ENCODE results near the gene SETD7. TPM values are rescaled to one million over a fixed set of nuclear protein-coding genes. Genes with fewer than 3 reads are reported as not detected.

SETD7 gene
- total RNA-seq, 1 experiment from 2014 or later = 60.4 TPM

DNA sequence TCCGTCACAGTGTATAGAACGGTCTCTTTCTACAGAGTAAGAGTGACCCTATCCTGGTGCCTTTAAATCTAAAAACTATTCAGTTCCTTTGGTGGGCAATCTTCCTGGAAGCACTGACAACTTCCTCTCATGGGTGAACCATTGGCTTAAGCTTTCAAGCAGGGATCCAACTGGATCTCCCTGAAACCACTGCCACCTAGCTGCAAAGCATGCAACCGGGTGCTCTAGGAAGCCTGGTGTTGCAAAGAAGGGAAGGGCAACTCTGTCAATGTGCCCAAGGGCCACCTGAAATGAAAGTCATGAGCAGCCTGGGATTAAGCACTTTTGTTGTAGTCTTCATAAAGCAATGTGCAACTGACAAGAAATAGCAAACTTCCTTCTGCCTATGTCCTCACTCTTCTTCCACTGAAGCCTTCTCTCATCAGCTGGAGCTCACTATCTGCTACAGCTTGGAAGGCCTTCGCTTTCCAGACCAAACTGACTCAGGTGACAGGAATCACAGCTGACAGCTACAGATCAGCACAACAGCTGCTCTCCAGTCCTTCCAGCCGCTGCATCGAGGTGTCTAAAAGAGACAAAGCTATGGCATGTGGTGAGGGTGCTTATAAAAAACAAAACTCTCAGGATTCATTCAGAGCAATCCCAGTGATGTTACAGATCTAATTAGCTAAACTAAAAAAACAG lies 46.1 kb downstream of the SETD7 start:
- DNase-seq (ENCODE audit: unreplicated experiment) = peak; percentile 29
- no peaks in the 10 kb centered on the region for H3K9me3 Mint-ChIP-seq (ENCODE audit: unreplicated experiment)
- H3K27ac Mint-ChIP-seq (ENCODE audit: low read depth, unreplicated experiment) = no peak overlapping the region
- intact Hi-C loops (cut with micrococcal nuclease) = no loop called here
- TF ChIP-seq, protein P1, sequence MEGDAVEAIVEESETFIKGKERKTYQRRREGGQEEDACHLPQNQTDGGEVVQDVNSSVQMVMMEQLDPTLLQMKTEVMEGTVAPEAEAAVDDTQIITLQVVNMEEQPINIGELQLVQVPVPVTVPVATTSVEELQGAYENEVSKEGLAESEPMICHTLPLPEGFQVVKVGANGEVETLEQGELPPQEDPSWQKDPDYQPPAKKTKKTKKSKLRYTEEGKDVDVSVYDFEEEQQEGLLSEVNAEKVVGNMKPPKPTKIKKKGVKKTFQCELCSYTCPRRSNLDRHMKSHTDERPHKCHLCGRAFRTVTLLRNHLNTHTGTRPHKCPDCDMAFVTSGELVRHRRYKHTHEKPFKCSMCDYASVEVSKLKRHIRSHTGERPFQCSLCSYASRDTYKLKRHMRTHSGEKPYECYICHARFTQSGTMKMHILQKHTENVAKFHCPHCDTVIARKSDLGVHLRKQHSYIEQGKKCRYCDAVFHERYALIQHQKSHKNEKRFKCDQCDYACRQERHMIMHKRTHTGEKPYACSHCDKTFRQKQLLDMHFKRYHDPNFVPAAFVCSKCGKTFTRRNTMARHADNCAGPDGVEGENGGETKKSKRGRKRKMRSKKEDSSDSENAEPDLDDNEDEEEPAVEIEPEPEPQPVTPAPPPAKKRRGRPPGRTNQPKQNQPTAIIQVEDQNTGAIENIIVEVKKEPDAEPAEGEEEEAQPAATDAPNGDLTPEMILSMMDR (IDR thresholded peaks at IDR 0.05; ENCODE audit: unreplicated experiment) = peak; percentile 21
- H3K36me3 Mint-ChIP-seq (ENCODE audit: insufficient read depth, unreplicated experiment) = peaks cover 77% of the 10 kb centered on the region
- no peaks in the 10 kb centered on the region for H3K27me3 Mint-ChIP-seq (ENCODE audit: insufficient read depth, unreplicated experiment)
- ChIA-PET POLR2A (no interaction called here), CTCF (interaction anchor here (1.0 to 1.9 kb wide), 5 partner anchors 8 to 56 kb away, joined by 3 to 13 read pairs (median 5); partner anchors contain the start of gene RAB33B)
- no peaks in the 10 kb centered on the region for H3K4me1 Mint-ChIP-seq (ENCODE audit: insufficient read depth, unreplicated experiment)
- BruUV-seq (replicated peaks) = no TSS peak
- H3K4me3 Mint-ChIP-seq (ENCODE audit: unreplicated experiment) = no peak overlapping the region

- no peak overlapping the region for H3K4me3 Mint-ChIP-seq (ENCODE audit: unreplicated experiment)
- TF ChIP-seq, protein P1 (IDR thresholded peaks at IDR 0.05; ENCODE audit: unreplicated experiment) = no peak
- no peaks in the 10 kb centered on the region for H3K4me1 Mint-ChIP-seq (ENCODE audit: insufficient read depth, unreplicated experiment)
- H3K9me3 Mint-ChIP-seq (ENCODE audit: unreplicated experiment) = no peaks in the 10 kb centered on the region
- CTCF ChIA-PET = interaction anchor here (0.6 to 1.9 kb wide), 7 partner anchors 11 to 405 kb away, joined by 3 to 13 read pairs (median 4); no protein-coding TSS in a partner anchor
- H3K36me3 Mint-ChIP-seq (ENCODE audit: insufficient read depth, unreplicated experiment) = peaks cover 75% of the 10 kb centered on the region
- peak overlapping the region; percentile 83 for H3K27ac Mint-ChIP-seq (ENCODE audit: low read depth, unreplicated experiment)
- intact Hi-C loops (cut with micrococcal nuclease) = no loop called here
- BruUV-seq (replicated peaks) = no TSS peak
- POLR2A ChIA-PET = no interaction called here
- H3K27me3 Mint-ChIP-seq (ENCODE audit: insufficient read depth, unreplicated experiment) = no peaks in the 10 kb centered on the region
- no peak for DNase-seq (ENCODE audit: unreplicated experiment)
Observed at GRCh38 chr4:139508581-139509237, 47.3 kb downstream of the SETD7 start.

DNA sequence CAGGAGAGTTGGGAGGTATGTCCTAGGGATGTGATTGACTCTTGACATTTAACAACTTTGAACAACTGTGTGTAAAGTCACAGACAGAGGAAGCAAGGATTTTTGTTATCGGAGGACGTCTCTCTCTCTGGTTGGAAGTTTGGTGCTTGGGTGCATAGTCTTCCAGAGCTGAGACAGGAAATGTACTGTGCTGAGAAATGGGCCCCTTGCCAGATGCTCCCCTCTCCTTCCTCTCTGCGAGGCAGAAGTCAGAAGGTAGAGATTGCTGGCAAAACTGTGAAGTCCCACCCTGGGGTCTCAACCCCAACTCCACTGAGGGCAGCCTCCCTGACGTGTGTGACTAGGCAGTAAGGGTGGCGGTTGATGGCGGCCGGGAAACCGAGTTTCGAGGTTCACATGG lies 49.2 kb downstream of the SETD7 start:
- CTCF ChIA-PET = interaction anchor here (2.1 kb wide), 1 partner anchor 9 kb away, joined by 10 read pairs; no protein-coding TSS in a partner anchor
- H3K27ac Mint-ChIP-seq (ENCODE audit: low read depth, unreplicated experiment) = no peak overlapping the region
- no peaks in the 10 kb centered on the region for H3K4me1 Mint-ChIP-seq (ENCODE audit: insufficient read depth, unreplicated experiment)
- POLR2A ChIA-PET = no interaction called here
- no peak for DNase-seq (ENCODE audit: unreplicated experiment)
- intact Hi-C loops (cut with micrococcal nuclease) = no loop called here
- no peaks in the 10 kb centered on the region for H3K27me3 Mint-ChIP-seq (ENCODE audit: insufficient read depth, unreplicated experiment)
- BruUV-seq (replicated peaks) = no TSS peak
- TF ChIP-seq, protein P1 (IDR thresholded peaks at IDR 0.05; ENCODE audit: unreplicated experiment) = no peak
- no peak overlapping the region for H3K4me3 Mint-ChIP-seq (ENCODE audit: unreplicated experiment)
- no peaks in the 10 kb centered on the region for H3K9me3 Mint-ChIP-seq (ENCODE audit: unreplicated experiment)
- peaks cover 63% of the 10 kb centered on the region for H3K36me3 Mint-ChIP-seq (ENCODE audit: insufficient read depth, unreplicated experiment)

DNA sequence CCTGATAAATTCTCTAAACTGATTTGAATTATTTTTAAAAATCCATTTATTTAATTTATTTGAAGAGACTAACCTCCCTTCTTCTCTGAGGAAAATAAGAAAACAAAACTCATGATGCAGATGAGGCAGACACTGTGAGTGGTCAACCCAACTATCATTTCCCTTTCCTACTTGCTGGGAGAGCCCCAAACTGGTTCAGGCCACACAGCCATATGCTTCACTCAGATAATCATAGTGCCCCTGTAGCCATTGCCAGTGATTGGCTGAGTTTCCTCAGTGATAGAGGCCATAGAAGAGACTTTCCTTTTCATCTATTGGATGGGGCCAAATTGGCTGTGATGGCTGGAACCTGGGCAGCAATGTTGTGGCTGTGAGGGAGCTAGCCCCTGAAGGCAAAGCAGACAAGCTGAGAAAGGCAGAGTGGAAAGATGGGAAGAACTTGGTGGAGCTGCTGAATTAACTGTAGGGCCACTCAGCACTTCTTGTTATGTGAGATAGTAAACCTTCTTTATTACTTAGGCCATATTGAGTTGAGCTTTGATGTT lies 52.3 kb downstream of the SETD7 start:
- intact Hi-C loops (cut with micrococcal nuclease) = no loop called here
- Mint-ChIP-seq H3K27ac (ENCODE audit: low read depth, unreplicated experiment) (no peak overlapping the region), H3K4me3 (ENCODE audit: unreplicated experiment) (no peak overlapping the region), H3K36me3 (ENCODE audit: insufficient read depth, unreplicated experiment) (peaks cover 38% of the 10 kb centered on the region), H3K9me3 (ENCODE audit: unreplicated experiment) (no peaks in the 10 kb centered on the region), H3K27me3 (ENCODE audit: insufficient read depth, unreplicated experiment) (no peaks in the 10 kb centered on the region), H3K4me1 (ENCODE audit: insufficient read depth, unreplicated experiment) (no peaks in the 10 kb centered on the region)
- POLR2A ChIA-PET = no interaction called here
- DNase-seq (ENCODE audit: unreplicated experiment) = no peak
- no TSS peak for BruUV-seq (replicated peaks)
- TF ChIP-seq, protein P1 (IDR thresholded peaks at IDR 0.05; ENCODE audit: unreplicated experiment) = no peak
- CTCF ChIA-PET = interaction anchor here (0.6 to 1.0 kb wide), 3 partner anchors 49 to 201 kb away, joined by 3 to 5 read pairs (median 3); no protein-coding TSS in a partner anchor

Data from MCF 10A (cell line).